ENCODE results near the gene SYNE3. TPM values are rescaled to one million over a fixed set of nuclear protein-coding genes. Genes with fewer than 3 reads are reported as not detected.

The SYNE3 gene
- total RNA-seq, 2 experiments from 2014 or later = 64.0 to 64.1 TPM

DNA sequence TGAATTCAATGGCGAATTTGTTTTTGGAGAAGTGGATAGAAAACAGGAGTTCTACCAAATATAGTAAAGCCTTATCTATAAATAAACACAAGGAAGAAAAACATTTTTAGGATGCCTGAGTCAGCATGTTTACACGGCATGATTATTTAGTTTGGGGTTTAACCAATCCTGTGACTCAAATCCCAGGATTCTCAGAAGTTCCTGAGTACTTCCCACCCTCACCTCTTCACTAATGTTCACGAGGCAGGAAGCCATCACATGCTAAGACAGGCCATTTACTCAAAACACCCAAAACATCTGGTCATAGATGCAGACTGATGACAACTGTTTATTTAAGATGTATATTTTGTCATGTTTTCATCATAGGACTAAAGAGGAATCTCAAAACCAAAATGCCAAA lies 15.0 kb upstream of the SYNE3 start:
- POLR2A ChIA-PET = interaction anchor here (1.4 kb wide), 1 partner anchor 11 kb away, joined by 3 read pairs; no protein-coding TSS in a partner anchor
- H3K4me3 Mint-ChIP-seq = peak overlapping the region; percentile 98

DNA sequence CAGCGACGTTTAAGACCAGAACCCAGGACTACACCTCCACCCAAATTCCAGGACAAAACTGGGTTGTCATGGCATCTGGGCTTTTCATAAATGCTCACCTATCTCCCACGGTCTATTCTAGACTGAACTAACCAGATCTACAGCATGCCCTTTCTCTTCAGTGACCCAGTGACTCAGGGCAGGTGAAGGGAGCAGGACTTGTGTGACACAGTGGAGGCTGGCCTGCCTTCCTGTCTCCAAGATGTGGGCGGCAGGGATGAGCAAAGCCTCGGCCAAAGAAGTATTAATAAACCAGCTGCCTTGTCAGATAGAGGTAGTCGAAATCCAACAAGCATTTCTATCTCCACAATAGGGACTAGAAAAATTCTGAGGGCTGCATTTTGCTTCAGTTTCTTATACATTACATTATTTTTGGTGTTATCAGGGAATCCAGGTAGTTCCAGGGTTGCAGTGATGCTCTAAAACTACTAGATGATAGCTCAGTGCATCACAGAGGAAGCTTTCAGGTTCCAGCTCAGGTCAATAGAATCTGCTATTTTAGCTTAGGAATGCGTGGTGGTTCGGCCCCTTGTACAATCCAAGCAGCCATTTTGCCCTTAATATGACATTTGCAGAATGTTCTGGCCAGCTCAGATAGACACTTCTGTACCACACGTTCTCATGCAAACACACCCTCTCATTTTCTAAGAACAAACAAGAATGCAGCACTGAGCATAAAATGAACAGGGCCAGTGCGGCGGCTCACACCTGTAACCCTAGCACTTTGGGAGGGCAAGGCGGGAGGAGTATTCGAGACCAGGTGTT lies 14.2 kb upstream of the SYNE3 start:
- no peaks in the 10 kb centered on the region for H3K27me3 Mint-ChIP-seq

More for the DNA sequence above, 15.0 kb upstream of the SYNE3 start:
- Mint-ChIP-seq H3K27me3 (no peaks in the 10 kb centered on the region), H3K4me1 (ENCODE audit: low read depth) (peaks cover 56% of the 10 kb centered on the region), H3K36me3 (ENCODE audit: low read depth) (peaks cover 45% of the 10 kb centered on the region), H3K27ac (peak overlapping the region; percentile 52), H3K9me3 (no peaks in the 10 kb centered on the region)
- CTCF ChIA-PET = interaction anchor here (0.9 to 7.8 kb wide), 2 partner anchors 8 to 88 kb away, joined by 3 to 71 read pairs; no protein-coding TSS in a partner anchor
- intact Hi-C loops (cut with micrococcal nuclease) = no loop called here
- ATAC-seq = no peak
- no peak for DNase-seq
- TF ChIP-seq, protein P1, sequence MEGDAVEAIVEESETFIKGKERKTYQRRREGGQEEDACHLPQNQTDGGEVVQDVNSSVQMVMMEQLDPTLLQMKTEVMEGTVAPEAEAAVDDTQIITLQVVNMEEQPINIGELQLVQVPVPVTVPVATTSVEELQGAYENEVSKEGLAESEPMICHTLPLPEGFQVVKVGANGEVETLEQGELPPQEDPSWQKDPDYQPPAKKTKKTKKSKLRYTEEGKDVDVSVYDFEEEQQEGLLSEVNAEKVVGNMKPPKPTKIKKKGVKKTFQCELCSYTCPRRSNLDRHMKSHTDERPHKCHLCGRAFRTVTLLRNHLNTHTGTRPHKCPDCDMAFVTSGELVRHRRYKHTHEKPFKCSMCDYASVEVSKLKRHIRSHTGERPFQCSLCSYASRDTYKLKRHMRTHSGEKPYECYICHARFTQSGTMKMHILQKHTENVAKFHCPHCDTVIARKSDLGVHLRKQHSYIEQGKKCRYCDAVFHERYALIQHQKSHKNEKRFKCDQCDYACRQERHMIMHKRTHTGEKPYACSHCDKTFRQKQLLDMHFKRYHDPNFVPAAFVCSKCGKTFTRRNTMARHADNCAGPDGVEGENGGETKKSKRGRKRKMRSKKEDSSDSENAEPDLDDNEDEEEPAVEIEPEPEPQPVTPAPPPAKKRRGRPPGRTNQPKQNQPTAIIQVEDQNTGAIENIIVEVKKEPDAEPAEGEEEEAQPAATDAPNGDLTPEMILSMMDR (IDR thresholded peaks at IDR 0.05) = no peak

DNA sequence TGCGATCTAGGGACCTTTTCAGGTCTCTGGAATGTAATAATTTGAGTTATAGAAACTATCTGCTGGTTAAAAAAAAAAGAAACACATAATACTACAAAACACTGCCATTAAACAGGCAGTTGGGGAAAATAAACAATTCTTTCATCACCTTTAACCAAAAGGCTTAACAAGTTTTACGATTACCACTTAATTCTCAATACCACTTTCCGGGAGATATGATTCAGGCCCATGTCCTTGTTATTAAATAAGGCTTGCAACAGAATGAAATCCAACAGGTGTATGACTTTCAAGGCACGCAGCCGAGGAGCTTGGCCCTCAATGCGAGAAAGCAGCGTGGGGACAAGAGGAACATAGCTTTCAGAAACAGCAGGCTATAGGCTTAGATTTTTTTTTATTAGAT lies 12.8 kb upstream of the SYNE3 start:
- H3K4me3 Mint-ChIP-seq = no peak overlapping the region
- no peaks in the 10 kb centered on the region for H3K27me3 Mint-ChIP-seq
- peaks cover 43% of the 10 kb centered on the region for H3K36me3 Mint-ChIP-seq (ENCODE audit: low read depth)
- TF ChIP-seq, protein P1 (IDR thresholded peaks at IDR 0.05) = no peak
- ATAC-seq (no peak), DNase-seq (no peak)
- POLR2A ChIA-PET = interaction anchor here (0.7 to 1.8 kb wide), 3 partner anchors 11 to 1575 kb away, joined by 3 to 8 read pairs (median 3); partner anchors contain the start of gene SYNE3
- H3K27ac Mint-ChIP-seq = peak overlapping the region; percentile 81
- peaks cover 68% of the 10 kb centered on the region for H3K4me1 Mint-ChIP-seq (ENCODE audit: low read depth)
- intact Hi-C loops (cut with micrococcal nuclease) = no loop called here
- H3K9me3 Mint-ChIP-seq = no peaks in the 10 kb centered on the region
- CTCF ChIA-PET = interaction anchor here (0.8 to 8.1 kb wide), 5 partner anchors 11 to 101 kb away, joined by 3 to 188 read pairs (median 3); no protein-coding TSS in a partner anchor

More for the DNA sequence above, 14.2 kb upstream of the SYNE3 start:
- no peak for ATAC-seq
- intact Hi-C loops (cut with micrococcal nuclease) = no loop called here
- POLR2A ChIA-PET = interaction anchor here (0.8 to 1.4 kb wide), 2 partner anchors 10 to 12 kb away, joined by 3 read pairs; no protein-coding TSS in a partner anchor
- peaks cover 56% of the 10 kb centered on the region for H3K4me1 Mint-ChIP-seq (ENCODE audit: low read depth)
- H3K27ac Mint-ChIP-seq = peak overlapping the region; percentile 70
- no peak for DNase-seq
- no peaks in the 10 kb centered on the region for H3K9me3 Mint-ChIP-seq
- H3K4me3 Mint-ChIP-seq = peak overlapping the region; percentile 43
- H3K36me3 Mint-ChIP-seq (ENCODE audit: low read depth) = peaks cover 42% of the 10 kb centered on the region
- CTCF ChIA-PET = interaction anchor here (0.8 to 7.8 kb wide), 2 partner anchors 73 to 88 kb away, joined by 3 to 71 read pairs; no protein-coding TSS in a partner anchor
- TF ChIP-seq, protein P1 (IDR thresholded peaks at IDR 0.05) = no peak

DNA sequence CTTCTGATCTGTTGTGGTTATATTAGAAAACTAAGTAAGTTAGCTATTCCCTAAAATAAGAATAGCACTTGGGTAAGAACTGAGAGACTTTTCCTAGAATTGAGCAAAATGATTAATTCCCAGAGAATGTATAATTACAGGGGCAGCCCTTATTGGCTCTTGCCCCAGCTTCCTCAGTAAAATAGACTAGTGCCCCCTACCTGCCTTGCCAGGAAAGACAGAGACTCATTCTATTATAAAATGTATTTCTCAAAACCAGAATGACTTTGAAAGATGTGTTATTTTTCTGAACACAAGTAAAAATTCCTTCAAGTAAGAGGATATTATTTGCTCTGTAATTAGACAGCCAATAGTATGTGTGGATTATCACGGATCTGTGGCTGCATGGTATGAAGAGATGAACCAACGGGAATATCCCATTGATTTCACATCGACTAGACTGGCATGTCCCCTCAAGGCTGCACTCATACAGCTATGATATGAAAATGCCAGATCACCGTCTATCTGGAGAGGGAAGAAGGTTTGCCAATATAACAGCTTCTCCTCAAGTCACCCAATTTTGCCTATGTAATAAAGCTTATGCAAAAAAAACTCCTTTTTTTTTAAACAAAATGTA lies 11.0 kb upstream of the SYNE3 start:
- H3K36me3 Mint-ChIP-seq (ENCODE audit: low read depth) = peaks cover 29% of the 10 kb centered on the region
- H3K27me3 Mint-ChIP-seq = no peaks in the 10 kb centered on the region
- H3K27ac Mint-ChIP-seq = peak overlapping the region; percentile 100
- peaks cover 79% of the 10 kb centered on the region for H3K4me1 Mint-ChIP-seq (ENCODE audit: low read depth)
- intact Hi-C loops (cut with micrococcal nuclease) = loop anchor here (1.0 kb wide), 1 partner anchor 85 kb away; no protein-coding TSS in a partner anchor
- peak overlapping the region; percentile 27 for H3K4me3 Mint-ChIP-seq
- TF ChIP-seq, protein P1 (IDR thresholded peaks at IDR 0.05) = peak; percentile 95
- H3K9me3 Mint-ChIP-seq = no peaks in the 10 kb centered on the region
- ChIA-PET CTCF (interaction anchor here (0.7 to 8.1 kb wide), 29 partner anchors 9 to 102 kb away, joined by 3 to 188 read pairs (median 4); partner anchors contain the start of gene SYNE3), POLR2A (interaction anchor here (1.2 kb wide), 1 partner anchor 24 kb away, joined by 3 read pairs; no protein-coding TSS in a partner anchor)
- ATAC-seq (no peak), DNase-seq (peak; percentile 80)

Data from activated CD8-positive, alpha-beta T cell treated with anti-CD3 and anti-CD28 coated beads for 36 hours (primary cell).